Osteocyte (in vitro differentiated cells): ENCODE data around the gene GNG3. TPM values are rescaled to one million over a fixed set of nuclear protein-coding genes. Genes with fewer than 3 reads are reported as not detected.

Source experiments
- DNase-seq: peaks from one replicate; pipeline ENCODE4 v3.0.0; 2021; ENCODE audit warnings: mixed read lengths; ENCODE audit not compliant: unreplicated experiment; ENCODE audit errors: extremely low spot score
- H3K27ac Mint-ChIP-seq: one replicate; pipeline ENCODE4 v1.8.0; 2021; ENCODE audit warnings: mild to moderate bottlenecking, mixed read lengths; ENCODE audit not compliant: unreplicated experiment
- H3K27me3 Mint-ChIP-seq: one replicate; pipeline ENCODE4 v1.8.0; 2021; ENCODE audit warnings: mixed read lengths; ENCODE audit not compliant: unreplicated experiment
- H3K36me3 Mint-ChIP-seq: one replicate; pipeline ENCODE4 v1.8.0; 2021; ENCODE audit warnings: mixed read lengths; ENCODE audit not compliant: unreplicated experiment
- H3K4me1 Mint-ChIP-seq: one replicate; pipeline ENCODE4 v1.8.0; 2021; ENCODE audit warnings: mixed read lengths; ENCODE audit not compliant: unreplicated experiment
- H3K4me3 Mint-ChIP-seq: one replicate; pipeline ENCODE4 v1.8.0; 2021; ENCODE audit warnings: mild to moderate bottlenecking, moderate library complexity, mixed read lengths; ENCODE audit not compliant: unreplicated experiment
- H3K9me3 Mint-ChIP-seq: one replicate; pipeline ENCODE4 v1.8.0; 2021; ENCODE audit warnings: mixed read lengths; ENCODE audit not compliant: unreplicated experiment
- CTCF ChIP-seq: fragments of 200-600 bp; sonication (generic); IDR thresholded peaks from 2 replicates; pipeline ENCODE4 v1.5.0; 2021; ENCODE audit warnings: antibody characterized with exemption, mild to moderate bottlenecking, moderate library complexity
- total RNA-seq: library from RNA; stranded (reverse); gene quantifications from 2 replicates; pipeline ENCODE4 v1.2.1, GENCODE V29; 2021

The GNG3 gene
- total RNA-seq, 1 donor from 2014 or later, result not detected

GRCh38 chr11:62755086-62755615 lies 47.7 kb downstream of the GNG3 start:
- H3K4me3 Mint-ChIP-seq, result peak overlapping the region; percentile 95
- H3K4me1 Mint-ChIP-seq, result peaks cover 15% of the 10 kb centered on the region
- H3K9me3 Mint-ChIP-seq, result no peaks in the 10 kb centered on the region
- H3K27ac Mint-ChIP-seq, result peak overlapping the region; percentile 7
- H3K36me3 Mint-ChIP-seq, result peaks cover 1% of the 10 kb centered on the region
- DNase-seq, result no peak
- TF ChIP-seq CTCF, result no peak
- no peaks in the 10 kb centered on the region for H3K27me3 Mint-ChIP-seq

GRCh38 chr11:62757846-62758788 lies 50.6 kb downstream of the GNG3 start:
- Mint-ChIP-seq H3K36me3 (peaks cover 3% of the 10 kb centered on the region), H3K27ac (no peak overlapping the region), H3K4me3 (no peak overlapping the region), H3K9me3 (no peaks in the 10 kb centered on the region), H3K4me1 (peaks cover 26% of the 10 kb centered on the region), H3K27me3 (no peaks in the 10 kb centered on the region)
- no peak for DNase-seq
- no peak for TF ChIP-seq CTCF

Other genes starting within 250 kb of the GNG3 start
- 462 and 503 TPM in 2 replicates for gene AHNAK, start 160.9 kb upstream of the GNG3 start, total RNA-seq
- gene EEF1G, start 133.8 kb upstream of the GNG3 start, total RNA-seq, result 1,404 TPM in 2 replicates
- gene TUT1, start 116.2 kb upstream of the GNG3 start, total RNA-seq, result 12.7 and 15.6 TPM in 2 replicates
- 91.6 and 107 TPM in 2 replicates for gene MTA2, start 105.8 kb upstream of the GNG3 start, total RNA-seq
- 78.8 and 80.9 TPM in 2 replicates for gene EML3, start 94.9 kb upstream of the GNG3 start, total RNA-seq
- 3.3 and 4.4 TPM in 2 replicates for gene ROM1, start 94.4 kb upstream of the GNG3 start, total RNA-seq
- 35.8 and 41.4 TPM in 2 replicates for gene B3GAT3, start 85.7 kb upstream of the GNG3 start, total RNA-seq
- 366 and 389 TPM in 2 replicates for gene GANAB, start 61.1 kb upstream of the GNG3 start, total RNA-seq
- gene INTS5, start 54.4 kb upstream of the GNG3 start, total RNA-seq, result 20.5 and 24.0 TPM in 2 replicates
- 53.6 and 56.3 TPM in 2 replicates for gene C11orf98, start 42.5 kb upstream of the GNG3 start, total RNA-seq
- 19.4 and 27.3 TPM in 2 replicates for gene CSKMT, start 42.4 kb upstream of the GNG3 start, total RNA-seq
- gene UQCC3, start 36.0 kb upstream of the GNG3 start, total RNA-seq, result 6.3 and 6.8 TPM in 2 replicates
- gene LBHD1, start 35.4 kb upstream of the GNG3 start, total RNA-seq, result 7.3 and 9.1 TPM in 2 replicates
- 132 and 161 TPM in 2 replicates for gene UBXN1, start 28.6 kb upstream of the GNG3 start, total RNA-seq
- 0.39 and 0.46 TPM in 2 replicates for gene LRRN4CL, start 18.1 kb upstream of the GNG3 start, total RNA-seq
- 54.1 and 56.7 TPM in 2 replicates for gene BSCL2, start 252 bp upstream of the GNG3 start, total RNA-seq
- 52.5 and 56.1 TPM in 2 replicates for gene HNRNPUL2, start 19.8 kb downstream of the GNG3 start, total RNA-seq
- 32.4 and 36.6 TPM in 2 replicates for gene TTC9C, start 20.8 kb downstream of the GNG3 start, total RNA-seq
- gene ZBTB3, start 46.5 kb downstream of the GNG3 start, total RNA-seq, result 11.2 and 12.9 TPM in 2 replicates
- gene POLR2G, start 53.9 kb downstream of the GNG3 start, total RNA-seq, result 83.7 and 98.6 TPM in 2 replicates
- 40.8 and 42.8 TPM in 2 replicates for gene TAF6L, start 63.7 kb downstream of the GNG3 start, total RNA-seq
- gene TMEM179B, start 79.7 kb downstream of the GNG3 start, total RNA-seq, result 46.7 and 47.7 TPM in 2 replicates
- gene TMEM223, start 84.3 kb downstream of the GNG3 start, total RNA-seq, result 14.5 and 15.2 TPM in 2 replicates
- 92.4 and 97.5 TPM in 2 replicates for gene NXF1, start 97.8 kb downstream of the GNG3 start, total RNA-seq
- gene STX5, start 124.4 kb downstream of the GNG3 start, total RNA-seq, result 65.3 and 71.0 TPM in 2 replicates
- gene TEX54, start 125.2 kb downstream of the GNG3 start, total RNA-seq, result not detected in 2 replicates
- 40.5 and 42.1 TPM in 2 replicates for gene WDR74, start 131.9 kb downstream of the GNG3 start, total RNA-seq
- gene SLC3A2, start 173.2 kb downstream of the GNG3 start, total RNA-seq, result 326 and 362 TPM in 2 replicates
- gene CHRM1, start 213.7 kb downstream of the GNG3 start, total RNA-seq, result 0.27 and 0.31 TPM in 2 replicates